NCI-H1930 (cell line): ENCODE results near the gene TBC1D22B.
"Not testable (repeated sequence)": the region's sequence is repeated elsewhere in the genome, so short reads cannot be mapped to it uniquely, and the experiment has no call there.

Experiments used
- DNase-seq, 2 experiments: peaks; one replicate each; lab custom pipeline; 2025; lab: John Stamatoyannopoulos, UW

Gene TBC1D22B

GRCh38 chr6:37303091-37303660, 45.6 kb downstream of the TBC1D22B start:
- DNase-seq = no peak

GRCh38 chr6:37303891-37304503, 46.4 kb downstream of the TBC1D22B start:
- DNase-seq = no peak

GRCh38 chr6:37304766-37305165, 47.2 kb downstream of the TBC1D22B start:
- no peak for DNase-seq

GRCh38 chr6:37305841-37306425, 48.4 kb downstream of the TBC1D22B start:
- no peak for DNase-seq

GRCh38 chr6:37306624-37307222, 49.2 kb downstream of the TBC1D22B start:
- no peak for DNase-seq

GRCh38 chr6:37307484-37307883, 49.9 kb downstream of the TBC1D22B start:
- DNase-seq = not testable (repeated sequence)

GRCh38 chr6:37308069-37308815, 50.7 kb downstream of the TBC1D22B start:
- no peak for DNase-seq

- DNase-seq = no peak
These were observed 51.5 kb downstream of the TBC1D22B start for GRCh38 chr6:37309046-37309445.

GRCh38 chr6:37309692-37310091, 52.1 kb downstream of the TBC1D22B start:
- DNase-seq = no peak

GRCh38 chr6:37310966-37311365, 53.4 kb downstream of the TBC1D22B start:
- DNase-seq = no peak

GRCh38 chr6:37311741-37312473, 54.3 kb downstream of the TBC1D22B start:
- no peak for DNase-seq

- no peak for DNase-seq
These were observed 56.3 kb downstream of the TBC1D22B start for GRCh38 chr6:37313723-37314486.

- DNase-seq = peak in 1 of 2 experiments; percentile 2
These were observed 57.0 kb downstream of the TBC1D22B start for GRCh38 chr6:37314487-37315156.

- no peak for DNase-seq
These were observed 57.6 kb downstream of the TBC1D22B start for GRCh38 chr6:37315157-37315515.

- no peak for DNase-seq
These were observed 58.5 kb downstream of the TBC1D22B start for GRCh38 chr6:37316071-37316470.

- DNase-seq = no peak
These were observed 59.9 kb downstream of the TBC1D22B start for GRCh38 chr6:37317312-37318038.

GRCh38 chr6:37319156-37319555, 61.6 kb downstream of the TBC1D22B start:
- no peak for DNase-seq

- no peak for DNase-seq
These were observed 62.4 kb downstream of the TBC1D22B start for GRCh38 chr6:37319856-37320480.

GRCh38 chr6:37320646-37321045, 63.1 kb downstream of the TBC1D22B start:
- no peak for DNase-seq
